ENCODE results near the gene NISCH. TPM values are rescaled to one million over a fixed set of nuclear protein-coding genes. Genes with fewer than 3 reads are reported as not detected.

NISCH gene
- total RNA-seq, 3 donors from 2014 or later (not counting 1 experiment from before 2014, with no cell fraction given): 162 to 191 (median 175) TPM

- Histone ChIP-seq H3K27ac (ENCODE audit: low read length) (no peak overlapping the region), H3K27me3 (ENCODE audit: control insufficient read depth, insufficient read depth, low read length) (no peaks in the 10 kb centered on the region), H3K9me3 (ENCODE audit: control insufficient read depth, insufficient read depth, low read length) (no peaks in the 10 kb centered on the region), H3K4me1 (ENCODE audit: control insufficient read depth, insufficient read depth, low read length) (peaks cover 8% of the 10 kb centered on the region), H3K36me3 (ENCODE audit: control insufficient read depth, insufficient read depth, low read length) (peaks cover 49% of the 10 kb centered on the region), H3K4me3 (ENCODE audit: low read length) (no peak overlapping the region)
- WGBS (ENCODE audit: insufficient coverage): 98% methylated on average over 4 of the region's 4 CpGs
- Mint-ChIP-seq H3K27ac (no peak overlapping the region), H3K4me1 (peaks cover 4 to 10% of the 10 kb centered on the region in 2 donors), H3K9me3 (no peaks in the 10 kb centered on the region), H3K36me3 (no peaks in the 10 kb centered on the region), H3K27me3 (ENCODE audit: low read depth in 2 of 2) (no peaks in the 10 kb centered on the region), H3K4me3 (no peak overlapping the region)
- intact Hi-C loops (cut with micrococcal nuclease): no loop called here
- TF ChIP-seq, protein P1, sequence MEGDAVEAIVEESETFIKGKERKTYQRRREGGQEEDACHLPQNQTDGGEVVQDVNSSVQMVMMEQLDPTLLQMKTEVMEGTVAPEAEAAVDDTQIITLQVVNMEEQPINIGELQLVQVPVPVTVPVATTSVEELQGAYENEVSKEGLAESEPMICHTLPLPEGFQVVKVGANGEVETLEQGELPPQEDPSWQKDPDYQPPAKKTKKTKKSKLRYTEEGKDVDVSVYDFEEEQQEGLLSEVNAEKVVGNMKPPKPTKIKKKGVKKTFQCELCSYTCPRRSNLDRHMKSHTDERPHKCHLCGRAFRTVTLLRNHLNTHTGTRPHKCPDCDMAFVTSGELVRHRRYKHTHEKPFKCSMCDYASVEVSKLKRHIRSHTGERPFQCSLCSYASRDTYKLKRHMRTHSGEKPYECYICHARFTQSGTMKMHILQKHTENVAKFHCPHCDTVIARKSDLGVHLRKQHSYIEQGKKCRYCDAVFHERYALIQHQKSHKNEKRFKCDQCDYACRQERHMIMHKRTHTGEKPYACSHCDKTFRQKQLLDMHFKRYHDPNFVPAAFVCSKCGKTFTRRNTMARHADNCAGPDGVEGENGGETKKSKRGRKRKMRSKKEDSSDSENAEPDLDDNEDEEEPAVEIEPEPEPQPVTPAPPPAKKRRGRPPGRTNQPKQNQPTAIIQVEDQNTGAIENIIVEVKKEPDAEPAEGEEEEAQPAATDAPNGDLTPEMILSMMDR (IDR thresholded peaks at IDR 0.05): no peak
- ATAC-seq: peak in 1 of 3 donors; percentile 33
- no peak for DNase-seq
These were observed 15.5 kb downstream of the NISCH start for GRCh38 chr3:52470920-52471319.

DNA sequence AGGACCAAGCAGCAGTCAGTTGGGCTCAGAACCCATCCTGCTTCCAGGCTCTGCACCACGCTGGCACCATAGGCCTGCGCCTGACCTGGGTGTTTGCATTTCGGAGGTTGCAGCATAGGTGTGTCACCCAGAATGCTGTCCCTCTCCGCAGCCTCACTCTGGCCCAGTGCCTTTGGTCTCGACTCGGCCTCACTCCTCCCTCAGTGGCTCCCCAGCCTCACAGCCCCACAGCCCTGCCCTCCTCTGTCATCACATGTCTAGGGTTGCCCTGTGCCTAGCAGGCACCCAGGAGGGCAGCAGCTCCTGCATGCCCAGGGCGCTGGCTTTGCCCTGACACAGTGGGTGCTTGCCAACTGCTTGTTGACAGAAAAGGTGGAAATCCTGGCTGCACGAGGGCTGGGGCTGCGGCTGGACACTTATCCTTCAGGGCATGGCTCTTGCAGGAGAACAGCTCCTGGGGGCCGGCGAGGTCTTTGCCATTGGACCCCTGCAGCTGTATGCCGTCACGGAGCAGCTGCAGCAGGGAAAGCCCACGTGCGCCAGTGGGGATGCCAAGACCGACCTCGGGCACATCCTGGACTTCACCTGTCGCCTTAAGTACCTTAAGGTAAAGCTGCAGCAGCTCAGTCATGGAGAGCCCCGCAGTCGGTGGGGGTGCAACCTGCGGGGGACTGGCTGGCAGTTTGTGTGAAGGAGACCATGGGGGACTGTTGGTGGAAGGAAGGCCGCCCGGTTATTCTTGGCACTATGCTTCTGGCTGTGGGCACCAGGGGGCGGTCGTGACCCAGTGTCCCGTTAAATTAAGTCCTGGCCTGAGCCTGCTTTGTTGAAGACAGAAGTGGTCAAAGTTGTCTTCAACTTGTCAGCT is 16.2 kb downstream of the NISCH start:
- Mint-ChIP-seq H3K4me3 (no peak overlapping the region), H3K27ac (peak overlapping the region in 1 of 2 donors; percentile 29), H3K9me3 (no peaks in the 10 kb centered on the region), H3K27me3 (ENCODE audit: low read depth in 2 of 2) (no peaks in the 10 kb centered on the region), H3K36me3 (no peaks in the 10 kb centered on the region), H3K4me1 (peaks cover 4 to 10% of the 10 kb centered on the region in 2 donors)
- intact Hi-C loops (cut with micrococcal nuclease): no loop called here
- 73% methylated on average over 26 of the region's 26 CpGs for WGBS (ENCODE audit: insufficient coverage)
- Histone ChIP-seq H3K27ac (ENCODE audit: low read length) (no peak overlapping the region), H3K4me1 (ENCODE audit: control insufficient read depth, insufficient read depth, low read length) (peaks cover 8% of the 10 kb centered on the region), H3K27me3 (ENCODE audit: control insufficient read depth, insufficient read depth, low read length) (no peaks in the 10 kb centered on the region), H3K9me3 (ENCODE audit: control insufficient read depth, insufficient read depth, low read length) (no peaks in the 10 kb centered on the region), H3K36me3 (ENCODE audit: control insufficient read depth, insufficient read depth, low read length) (peaks cover 55% of the 10 kb centered on the region), H3K4me3 (ENCODE audit: low read length) (no peak overlapping the region)
- TF ChIP-seq, protein P1 (IDR thresholded peaks at IDR 0.05): peak; percentile 55
- peak; percentile 43 to 67 (median 60) for ATAC-seq
- peak in 1 of 2 donors; percentile 45 for DNase-seq

GRCh38 chr3:52472239-52473000 is 17.0 kb downstream of the NISCH start:
- no peaks in the 10 kb centered on the region for H3K36me3 Mint-ChIP-seq
- Histone ChIP-seq H3K36me3 (ENCODE audit: control insufficient read depth, insufficient read depth, low read length) (peaks cover 62% of the 10 kb centered on the region), H3K27me3 (ENCODE audit: control insufficient read depth, insufficient read depth, low read length) (no peaks in the 10 kb centered on the region), H3K9me3 (ENCODE audit: control insufficient read depth, insufficient read depth, low read length) (no peaks in the 10 kb centered on the region), H3K27ac (ENCODE audit: low read length) (no peak overlapping the region), H3K4me3 (ENCODE audit: low read length) (no peak overlapping the region), H3K4me1 (ENCODE audit: control insufficient read depth, insufficient read depth, low read length) (peaks cover 8% of the 10 kb centered on the region)
- TF ChIP-seq, protein P1 (IDR thresholded peaks at IDR 0.05): peak; percentile 1
- peaks cover 4 to 10% of the 10 kb centered on the region in 2 donors for H3K4me1 Mint-ChIP-seq
- no peak for ATAC-seq
- H3K4me3 Mint-ChIP-seq: no peak overlapping the region
- H3K9me3 Mint-ChIP-seq: no peaks in the 10 kb centered on the region
- H3K27ac Mint-ChIP-seq: peak overlapping the region in 1 of 2 donors; percentile 29
- WGBS (ENCODE audit: insufficient coverage): 81% methylated on average over 14 of the region's 14 CpGs
- DNase-seq: no peak
- intact Hi-C loops (cut with micrococcal nuclease): no loop called here
- H3K27me3 Mint-ChIP-seq (ENCODE audit: low read depth in 2 of 2): no peaks in the 10 kb centered on the region

Data from natural killer cell (primary cell).